Measurements from ENCODE around the gene STARD5. TPM values are rescaled to one million over a fixed set of nuclear protein-coding genes. Genes with fewer than 3 reads are reported as not detected.

STARD5 gene
- total RNA-seq, 1 donor from 2014 or later: 8.5 TPM

DNA sequence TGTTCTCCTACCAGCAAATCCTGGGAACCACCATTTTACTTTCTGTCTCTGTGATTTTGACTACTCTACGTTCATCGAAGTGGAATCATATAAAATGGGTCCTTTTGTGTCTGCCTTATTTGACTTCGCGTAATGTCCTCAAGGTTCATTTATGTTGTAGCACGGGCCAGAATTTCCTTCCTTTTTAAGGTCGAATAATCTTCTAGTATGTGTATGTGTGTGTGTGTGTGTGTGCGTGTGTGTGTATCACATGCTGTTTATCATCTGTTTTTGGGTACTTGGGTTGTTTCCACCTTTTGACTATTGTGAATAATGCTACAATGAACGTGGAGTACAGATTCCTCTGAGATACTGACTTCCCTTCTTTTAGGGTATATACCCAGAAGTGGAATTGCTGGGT, 35.3 kb downstream of the STARD5 start:
- DNase-seq (ENCODE audit: low spot score): no peak
- Histone ChIP-seq H3K27ac (no peak overlapping the region), H3K9ac (no peak overlapping the region), H3K4me1 (no peaks in the 10 kb centered on the region), H3K4me3 (no peak overlapping the region), H2AFZ (replicated peaks) (no peak overlapping the region), H3K9me3 (ENCODE audit: low read depth) (no peaks in the 10 kb centered on the region), H3K27me3 (no peaks in the 10 kb centered on the region), H3F3A (ENCODE audit: low read depth) (no peaks in the 10 kb centered on the region), H3K4me2 (no peak overlapping the region), H3K36me3 (no peaks in the 10 kb centered on the region), H3K79me2 (ENCODE audit: low read depth) (no peaks in the 10 kb centered on the region), H4K20me1 (ENCODE audit: low read depth) (no peaks in the 10 kb centered on the region)
- Mint-ChIP-seq H3K27ac (no peak overlapping the region), H3K4me3 (no peak overlapping the region), H3K9me3 (no peaks in the 10 kb centered on the region), H3K27me3 (ENCODE audit: insufficient read depth, low read depth) (peaks cover 4% of the 10 kb centered on the region), H3K4me1 (no peaks in the 10 kb centered on the region), H3K36me3 (no peaks in the 10 kb centered on the region)
- TF ChIP-seq EZH2phosphoT487 (IDR thresholded peaks at IDR 0.05): no peak
- TF ChIP-seq EZH2 (IDR thresholded peaks at IDR 0.05): no peak

GRCh38 chr15:81288040-81288439, 35.9 kb downstream of the STARD5 start:
- no peak overlapping the region for H2AFZ ChIP-seq (replicated peaks)
- no peaks in the 10 kb centered on the region for H3K4me1 ChIP-seq
- H4K20me1 ChIP-seq (ENCODE audit: low read depth): no peaks in the 10 kb centered on the region
- no peaks in the 10 kb centered on the region for H3K79me2 ChIP-seq (ENCODE audit: low read depth)
- no peak overlapping the region for H3K4me3 ChIP-seq
- no peak for DNase-seq (ENCODE audit: low spot score)
- no peaks in the 10 kb centered on the region for H3K36me3 ChIP-seq
- no peaks in the 10 kb centered on the region for H3F3A ChIP-seq (ENCODE audit: low read depth)
- Mint-ChIP-seq H3K36me3 (no peaks in the 10 kb centered on the region), H3K4me1 (no peaks in the 10 kb centered on the region), H3K9me3 (no peaks in the 10 kb centered on the region), H3K27ac (no peak overlapping the region), H3K27me3 (ENCODE audit: insufficient read depth, low read depth) (peaks cover 4% of the 10 kb centered on the region), H3K4me3 (no peak overlapping the region)
- H3K9ac ChIP-seq: no peak overlapping the region
- no peaks in the 10 kb centered on the region for H3K27me3 ChIP-seq
- no peak for TF ChIP-seq EZH2 (IDR thresholded peaks at IDR 0.05)
- no peak for TF ChIP-seq EZH2phosphoT487 (IDR thresholded peaks at IDR 0.05)
- no peak for TF ChIP-seq CTCF (IDR thresholded peaks at IDR 0.05)
- H3K9me3 ChIP-seq (ENCODE audit: low read depth): no peaks in the 10 kb centered on the region
- no peak overlapping the region for H3K27ac ChIP-seq
- no peak overlapping the region for H3K4me2 ChIP-seq

- Histone ChIP-seq H3K9me3 (ENCODE audit: low read depth) (no peaks in the 10 kb centered on the region), H2AFZ (replicated peaks) (no peak overlapping the region), H3K4me3 (no peak overlapping the region), H3K4me1 (no peaks in the 10 kb centered on the region), H3K79me2 (ENCODE audit: low read depth) (no peaks in the 10 kb centered on the region), H3K27ac (no peak overlapping the region), H3F3A (ENCODE audit: low read depth) (no peaks in the 10 kb centered on the region), H4K20me1 (ENCODE audit: low read depth) (no peaks in the 10 kb centered on the region), H3K9ac (no peak overlapping the region), H3K4me2 (no peak overlapping the region), H3K36me3 (no peaks in the 10 kb centered on the region), H3K27me3 (no peaks in the 10 kb centered on the region)
- Mint-ChIP-seq H3K4me3 (no peak overlapping the region), H3K27me3 (ENCODE audit: insufficient read depth, low read depth) (peaks cover 6% of the 10 kb centered on the region), H3K9me3 (no peaks in the 10 kb centered on the region), H3K36me3 (no peaks in the 10 kb centered on the region), H3K27ac (no peak overlapping the region), H3K4me1 (no peaks in the 10 kb centered on the region)
- TF ChIP-seq CTCF (IDR thresholded peaks at IDR 0.05): no peak
- no peak for TF ChIP-seq EZH2phosphoT487 (IDR thresholded peaks at IDR 0.05)
- TF ChIP-seq EZH2 (IDR thresholded peaks at IDR 0.05): no peak
- DNase-seq (ENCODE audit: low spot score): no peak
Measured at GRCh38 chr15:81286621-81287121, 37.3 kb downstream of the STARD5 start.

DNA sequence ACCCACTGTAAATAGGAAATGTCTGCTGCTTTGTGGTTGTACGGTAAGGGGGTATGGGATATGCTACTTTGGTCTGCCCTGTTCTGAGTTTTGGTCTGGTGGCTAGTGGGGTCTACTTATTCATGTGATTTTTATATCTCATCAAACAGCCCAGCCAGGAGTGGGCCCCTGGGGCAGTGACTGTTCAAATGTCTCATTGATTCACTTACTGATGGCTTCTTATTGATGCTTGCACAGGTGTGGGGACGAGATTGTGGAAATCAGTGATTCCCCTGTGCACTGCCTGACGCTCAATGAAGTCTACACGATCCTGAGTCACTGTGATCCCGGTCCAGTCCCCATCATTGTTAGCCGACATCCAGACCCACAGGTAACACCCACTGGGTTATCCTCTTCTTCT, 38.5 kb downstream of the STARD5 start:
- peaks cover 7% of the 10 kb centered on the region for H3K27me3 Mint-ChIP-seq (ENCODE audit: insufficient read depth, low read depth)
- DNase-seq (ENCODE audit: low spot score): no peak
- H3K27me3 ChIP-seq: no peaks in the 10 kb centered on the region
- H3K4me2 ChIP-seq: no peak overlapping the region
- no peaks in the 10 kb centered on the region for H3K36me3 Mint-ChIP-seq
- H3K4me3 Mint-ChIP-seq: no peak overlapping the region
- H3K4me3 ChIP-seq: no peak overlapping the region
- no peaks in the 10 kb centered on the region for H3K9me3 Mint-ChIP-seq
- H2AFZ ChIP-seq (replicated peaks): no peak overlapping the region
- no peak overlapping the region for H3K27ac Mint-ChIP-seq
- no peaks in the 10 kb centered on the region for H3K79me2 ChIP-seq (ENCODE audit: low read depth)
- H4K20me1 ChIP-seq (ENCODE audit: low read depth): no peaks in the 10 kb centered on the region
- H3F3A ChIP-seq (ENCODE audit: low read depth): no peaks in the 10 kb centered on the region
- no peak overlapping the region for H3K9ac ChIP-seq
- H3K4me1 ChIP-seq: no peaks in the 10 kb centered on the region
- TF ChIP-seq EZH2 (IDR thresholded peaks at IDR 0.05) (no peak), EZH2phosphoT487 (IDR thresholded peaks at IDR 0.05) (no peak), CTCF (IDR thresholded peaks at IDR 0.05) (no peak)
- no peaks in the 10 kb centered on the region for H3K9me3 ChIP-seq (ENCODE audit: low read depth)
- no peaks in the 10 kb centered on the region for H3K36me3 ChIP-seq
- no peak overlapping the region for H3K27ac ChIP-seq
- H3K4me1 Mint-ChIP-seq: no peaks in the 10 kb centered on the region
